Parathyroid adenoma (tissue), 2 donors: ENCODE data around the gene FARS2.

Experiments
- H2AFZ ChIP-seq: fragments of 300-600 bp; sonication (generic); one replicate; pipeline ENCODE4 v1.7.0; 2017; ENCODE audit warnings: antibody characterized with exemption, mild to moderate bottlenecking
- H3K27ac ChIP-seq: fragments of 300-600 bp; sonication (generic); one replicate; pipeline ENCODE4 v1.7.0; 2017
- H3K27me3 ChIP-seq: fragments of 300-600 bp; sonication (generic); one replicate; pipeline ENCODE4 v1.7.0; 2017; ENCODE audit warnings: low read length; ENCODE audit not compliant: control insufficient read depth, insufficient read depth
- H3K36me3 ChIP-seq: fragments of 300-600 bp; sonication (generic); one replicate; pipeline ENCODE4 v1.7.0; 2017; ENCODE audit warnings: low read length; ENCODE audit not compliant: control insufficient read depth, insufficient read depth
- H3K4me1 ChIP-seq: fragments of 300-600 bp; sonication (generic); one replicate; pipeline ENCODE4 v1.7.0; 2017; ENCODE audit warnings: control low read depth
- H3K4me2 ChIP-seq: fragments of 300-600 bp; sonication (generic); one replicate; pipeline ENCODE4 v1.7.0; 2017; ENCODE audit warnings: low read length
- H3K4me3 ChIP-seq: fragments of 300-600 bp; sonication (generic); one replicate; pipeline ENCODE4 v1.7.0; 2017; ENCODE audit warnings: low read depth, low read length
- H3K79me2 ChIP-seq: fragments of 300-600 bp; sonication (generic); one replicate; pipeline ENCODE4 v1.7.0; 2017; ENCODE audit warnings: control low read depth
- H3K9ac ChIP-seq: fragments of 300-600 bp; sonication (generic); one replicate; pipeline ENCODE4 v1.7.0; 2017; ENCODE audit warnings: mild to moderate bottlenecking
- H3K9me3 ChIP-seq: fragments of 300-600 bp; sonication (generic); one replicate; pipeline ENCODE4 v1.7.0; 2017; ENCODE audit warnings: low read length; ENCODE audit not compliant: control insufficient read depth
- TF ChIP-seq, protein P1 (sequence below): fragments of 300-600 bp; sonication (generic); IDR thresholded peaks from one replicate; pipeline ENCODE4 v1.7.0; 2017; ENCODE audit warnings: antibody characterized with exemption, mild to moderate bottlenecking
- donor health status: primary hyperparathyroidism.

Gene FARS2

DNA sequence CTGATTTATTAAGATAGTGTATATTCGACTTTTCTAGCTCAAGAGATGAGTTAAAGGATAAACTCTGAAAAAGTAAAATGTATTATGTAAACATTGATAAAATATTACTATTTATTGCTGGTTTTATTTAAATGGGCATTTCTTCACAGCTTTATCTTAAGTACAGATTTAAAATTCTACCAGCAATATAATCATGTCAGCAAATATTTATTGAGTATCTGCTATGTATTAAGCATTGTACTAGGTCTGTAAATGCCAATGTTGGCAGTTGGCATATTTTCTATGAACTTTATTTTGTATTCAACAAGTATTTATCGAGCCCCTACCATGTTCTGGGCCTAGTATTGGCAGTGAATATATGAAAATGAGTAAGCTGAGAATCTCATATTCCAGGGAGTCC lies 231.0 kb downstream of the FARS2 start:
- TF ChIP-seq, protein P1, sequence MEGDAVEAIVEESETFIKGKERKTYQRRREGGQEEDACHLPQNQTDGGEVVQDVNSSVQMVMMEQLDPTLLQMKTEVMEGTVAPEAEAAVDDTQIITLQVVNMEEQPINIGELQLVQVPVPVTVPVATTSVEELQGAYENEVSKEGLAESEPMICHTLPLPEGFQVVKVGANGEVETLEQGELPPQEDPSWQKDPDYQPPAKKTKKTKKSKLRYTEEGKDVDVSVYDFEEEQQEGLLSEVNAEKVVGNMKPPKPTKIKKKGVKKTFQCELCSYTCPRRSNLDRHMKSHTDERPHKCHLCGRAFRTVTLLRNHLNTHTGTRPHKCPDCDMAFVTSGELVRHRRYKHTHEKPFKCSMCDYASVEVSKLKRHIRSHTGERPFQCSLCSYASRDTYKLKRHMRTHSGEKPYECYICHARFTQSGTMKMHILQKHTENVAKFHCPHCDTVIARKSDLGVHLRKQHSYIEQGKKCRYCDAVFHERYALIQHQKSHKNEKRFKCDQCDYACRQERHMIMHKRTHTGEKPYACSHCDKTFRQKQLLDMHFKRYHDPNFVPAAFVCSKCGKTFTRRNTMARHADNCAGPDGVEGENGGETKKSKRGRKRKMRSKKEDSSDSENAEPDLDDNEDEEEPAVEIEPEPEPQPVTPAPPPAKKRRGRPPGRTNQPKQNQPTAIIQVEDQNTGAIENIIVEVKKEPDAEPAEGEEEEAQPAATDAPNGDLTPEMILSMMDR = no peak
- Histone ChIP-seq H2AFZ (no peak overlapping the region), H3K27ac (no peak overlapping the region), H3K9me3 (no peaks in the 10 kb centered on the region), H3K4me2 (no peak overlapping the region), H3K79me2 (no peaks in the 10 kb centered on the region), H3K27me3 (no peaks in the 10 kb centered on the region), H3K4me3 (no peak overlapping the region), H3K9ac (no peak overlapping the region), H3K36me3 (no peaks in the 10 kb centered on the region), H3K4me1 (no peaks in the 10 kb centered on the region)

DNA sequence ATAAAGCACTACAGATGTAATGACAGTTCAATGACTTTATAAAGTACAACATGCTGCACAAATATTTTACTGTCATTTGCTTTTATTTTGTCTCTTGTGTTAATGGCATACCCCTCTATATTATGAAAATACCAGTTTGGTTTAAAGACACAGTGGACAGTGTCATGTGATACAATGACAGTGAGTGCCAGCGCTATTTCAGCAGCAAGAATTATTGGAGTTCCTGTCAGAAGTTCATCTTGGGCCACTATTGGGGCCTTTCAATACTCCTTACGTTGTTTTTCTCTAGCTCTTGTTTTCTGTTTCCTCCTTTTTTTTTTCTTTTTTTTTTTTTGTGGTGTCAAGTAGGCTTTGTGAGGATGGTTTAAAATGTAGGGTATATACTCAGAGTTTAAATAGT lies 232.5 kb downstream of the FARS2 start:
- no peak overlapping the region for H3K9ac ChIP-seq
- no peaks in the 10 kb centered on the region for H3K4me1 ChIP-seq
- H3K36me3 ChIP-seq = no peaks in the 10 kb centered on the region
- H3K9me3 ChIP-seq = no peaks in the 10 kb centered on the region
- TF ChIP-seq, protein P1 = no peak
- H2AFZ ChIP-seq = no peak overlapping the region
- H3K4me2 ChIP-seq = no peak overlapping the region
- no peak overlapping the region for H3K4me3 ChIP-seq
- no peaks in the 10 kb centered on the region for H3K27me3 ChIP-seq
- H3K27ac ChIP-seq = no peak overlapping the region
- H3K79me2 ChIP-seq = no peaks in the 10 kb centered on the region

DNA sequence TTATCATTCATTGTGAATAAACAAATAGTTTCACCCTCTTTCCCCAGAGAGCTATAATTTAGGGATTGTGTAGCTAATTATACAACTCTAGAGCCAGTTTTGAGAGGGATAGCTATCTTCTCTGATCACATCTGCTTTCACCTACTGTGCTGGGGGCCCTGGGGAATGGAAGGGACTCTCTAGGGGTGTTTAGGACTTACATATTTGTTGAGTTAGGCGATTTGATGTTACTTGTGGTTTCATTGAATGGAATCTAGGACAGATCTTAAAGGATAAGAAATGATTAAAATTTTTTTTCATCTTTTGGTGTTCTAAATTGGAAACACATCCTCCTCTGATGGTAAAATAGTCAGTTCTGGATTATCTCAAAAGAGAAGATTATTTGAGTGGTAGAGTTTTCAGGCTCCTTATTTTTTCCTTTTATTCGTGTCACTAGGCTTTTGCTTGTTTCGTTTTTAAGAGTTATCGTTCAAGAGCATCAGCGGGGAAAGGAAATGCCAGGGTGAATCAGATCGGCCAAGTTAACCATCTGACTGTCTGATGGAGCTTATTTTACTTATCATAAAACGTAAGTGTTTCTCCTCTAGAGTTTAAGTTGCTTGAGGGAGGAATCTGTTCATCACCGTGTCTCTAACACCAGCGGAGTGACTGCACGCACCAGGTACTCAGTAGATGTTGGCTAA lies 236.7 kb downstream of the FARS2 start:
- Histone ChIP-seq H3K4me1 (no peaks in the 10 kb centered on the region), H3K9me3 (no peaks in the 10 kb centered on the region), H3K79me2 (no peaks in the 10 kb centered on the region), H3K4me3 (no peak overlapping the region), H2AFZ (no peak overlapping the region), H3K36me3 (no peaks in the 10 kb centered on the region), H3K9ac (no peak overlapping the region), H3K27me3 (no peaks in the 10 kb centered on the region), H3K4me2 (no peak overlapping the region), H3K27ac (no peak overlapping the region)
- TF ChIP-seq, protein P1 = no peak

DNA sequence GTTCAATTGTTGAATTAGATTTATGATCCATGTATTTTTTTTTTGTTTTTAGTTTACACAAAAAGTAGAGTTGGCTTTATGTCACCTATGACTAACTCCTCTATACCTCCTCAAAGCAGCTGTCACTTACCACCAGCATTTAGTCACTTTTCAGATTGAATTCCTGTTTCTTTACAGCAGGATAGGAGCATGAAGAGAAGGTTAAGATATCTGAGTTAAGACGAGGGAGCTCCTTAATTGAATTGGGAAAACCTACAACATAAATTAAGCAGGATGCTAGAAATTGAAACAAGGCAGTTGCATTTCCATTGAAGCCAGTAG lies 237.2 kb downstream of the FARS2 start:
- Histone ChIP-seq H3K4me1 (no peaks in the 10 kb centered on the region), H3K27ac (no peak overlapping the region), H3K36me3 (no peaks in the 10 kb centered on the region), H3K79me2 (no peaks in the 10 kb centered on the region), H3K4me3 (no peak overlapping the region), H2AFZ (no peak overlapping the region), H3K4me2 (no peak overlapping the region), H3K27me3 (no peaks in the 10 kb centered on the region), H3K9ac (no peak overlapping the region), H3K9me3 (no peaks in the 10 kb centered on the region)
- TF ChIP-seq, protein P1 = no peak

DNA sequence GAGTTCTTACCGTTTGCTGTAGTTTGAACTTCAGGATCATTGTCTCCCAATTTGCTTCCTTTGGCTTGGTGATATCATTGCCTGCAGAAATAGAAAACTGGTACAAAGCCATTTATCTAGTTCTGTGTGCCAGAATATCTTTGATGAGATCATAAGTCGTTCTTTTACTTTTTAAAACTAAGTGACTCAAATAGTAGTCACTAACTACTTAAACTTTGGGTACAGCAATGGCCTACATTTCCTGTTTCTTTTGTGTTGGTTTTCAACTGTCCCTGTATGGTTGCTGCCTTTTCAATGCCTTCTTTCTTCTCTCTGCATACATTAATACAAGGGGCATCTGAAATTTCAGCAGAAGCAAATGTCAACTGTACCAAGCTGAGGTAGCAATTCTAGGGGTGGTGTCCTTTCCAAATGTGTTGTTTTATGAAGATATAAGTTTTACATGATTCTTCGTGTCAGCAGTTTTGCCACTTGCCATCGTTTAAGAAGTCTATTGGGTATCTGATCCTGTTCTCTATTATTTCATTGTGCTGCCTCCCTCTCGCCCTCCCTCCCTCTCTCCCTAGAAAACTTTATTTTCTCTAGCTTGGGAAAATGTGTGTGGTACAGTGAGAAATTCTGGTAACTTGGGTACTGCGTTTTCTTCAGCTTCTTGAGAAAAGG lies 238.5 kb downstream of the FARS2 start:
- Histone ChIP-seq H3K4me3 (no peak overlapping the region), H3K79me2 (no peaks in the 10 kb centered on the region), H3K27me3 (no peaks in the 10 kb centered on the region), H3K27ac (no peak overlapping the region), H3K36me3 (no peaks in the 10 kb centered on the region), H3K4me2 (no peak overlapping the region), H3K9ac (no peak overlapping the region), H3K9me3 (no peaks in the 10 kb centered on the region), H3K4me1 (no peaks in the 10 kb centered on the region), H2AFZ (no peak overlapping the region)
- TF ChIP-seq, protein P1 = no peak
